Natural killer cell (primary cell): ENCODE measurements around the gene USP14. TPM values are rescaled to one million over a fixed set of nuclear protein-coding genes. Genes with fewer than 3 reads are reported as not detected.
A peak's percentile ranks its signal among the peaks of the same experiment; 100 is the strongest.
"Not testable (repeated sequence)": the region's sequence is repeated elsewhere in the genome, so short reads cannot be mapped to it uniquely, and the experiment has no call there.

ENCODE experiments used
- ATAC-seq, 3 donors: fragments of 150-1000 bp in 2 of 3; fragments of 200-7000 bp in 1 of 3; cut with Tn5 transposase; 1 replicate in 1 of 3; 2 replicates in 2 of 3; pipeline ENCODE4 v1.10.0; 2021; ENCODE audit warnings: mild to moderate bottlenecking in 2 of 3, moderate library complexity in 2 of 3
- DNase-seq, 2 donors: peaks; one replicate each; pipeline versions ENCODE4 v3.0.0 to v3.0.0-alpha.2; 2013 to 2021; ENCODE audit warnings: mixed read lengths in 1 of 2
- H3K27ac ChIP-seq: one replicate; pipeline ENCODE4 v1.5.1; 2013; ENCODE audit warnings: mild to moderate bottlenecking, low read length
- H3K27me3 ChIP-seq: one replicate; pipeline ENCODE4 v1.6.1; 2013; ENCODE audit warnings: low read length; ENCODE audit not compliant: control insufficient read depth, insufficient read depth
- H3K36me3 ChIP-seq: one replicate; pipeline ENCODE4 v1.6.1; 2013; ENCODE audit warnings: low read length; ENCODE audit not compliant: control insufficient read depth, insufficient read depth
- H3K4me1 ChIP-seq: one replicate; pipeline ENCODE4 v1.6.1; 2013; ENCODE audit warnings: low read length; ENCODE audit not compliant: control insufficient read depth, insufficient read depth
- H3K4me3 ChIP-seq: one replicate; pipeline ENCODE4 v1.5.1; 2013; ENCODE audit warnings: low read length
- H3K9me3 ChIP-seq: one replicate; pipeline ENCODE4 v1.6.1; 2013; ENCODE audit warnings: low read length; ENCODE audit not compliant: control insufficient read depth, insufficient read depth
- H3K27ac Mint-ChIP-seq, 2 donors: one replicate each; pipeline ENCODE4 v1.8.0; 2022; ENCODE audit warnings: mild to moderate bottlenecking in 2 of 2, mixed read lengths in 2 of 2, moderate library complexity in 1 of 2
- H3K27me3 Mint-ChIP-seq, 2 donors: one replicate each; pipeline ENCODE4 v1.8.0; 2022; ENCODE audit warnings: low read depth in 2 of 2, mixed read lengths in 2 of 2
- H3K36me3 Mint-ChIP-seq: one replicate; pipeline ENCODE4 v1.8.0; 2022; ENCODE audit warnings: mixed read lengths
- H3K4me1 Mint-ChIP-seq, 2 donors: one replicate each; pipeline ENCODE4 v1.8.0; 2022; ENCODE audit warnings: mixed read lengths in 2 of 2
- H3K4me3 Mint-ChIP-seq: one replicate; pipeline ENCODE4 v1.8.0; 2022; ENCODE audit warnings: mild to moderate bottlenecking, moderate library complexity, mixed read lengths
- H3K9me3 Mint-ChIP-seq, 2 donors: one replicate each; pipeline ENCODE4 v1.8.0; 2022; ENCODE audit warnings: mixed read lengths in 2 of 2
- WGBS: methylation state at CpG from one replicate; pipeline ENCODE4 v1.1.7; 2013; ENCODE audit warnings: missing lambda C conversion rate; ENCODE audit not compliant: insufficient coverage; 5-methylcytosine and 5-hydroxymethylcytosine counted together
- intact Hi-C: fragments of 100-400 bp; cut with micrococcal nuclease; formaldehyde crosslinking; loops from one replicate; pipeline ENCODE4 v1.14.2; 2022
- total RNA-seq, 4 donors: library from RNA; stranded (reverse); fragments of 120-200 nt in 1 of 4; gene quantifications; one replicate each; pipeline versions ENCODE4 v1.2.3 to v1.2.4, GENCODE V29; 2013 to 2022
- TF ChIP-seq, protein P1 (sequence below): fragments of 200-600 bp; IDR thresholded peaks from one replicate; pipeline ENCODE4 v1.8.0; 2022; ENCODE audit warnings: antibody characterized with exemption

USP14 gene
- total RNA-seq, 3 donors from 2014 or later (not counting 1 experiment from before 2014, with no cell fraction given), result 48.4 to 56.8 (median 50.8) TPM

DNA sequence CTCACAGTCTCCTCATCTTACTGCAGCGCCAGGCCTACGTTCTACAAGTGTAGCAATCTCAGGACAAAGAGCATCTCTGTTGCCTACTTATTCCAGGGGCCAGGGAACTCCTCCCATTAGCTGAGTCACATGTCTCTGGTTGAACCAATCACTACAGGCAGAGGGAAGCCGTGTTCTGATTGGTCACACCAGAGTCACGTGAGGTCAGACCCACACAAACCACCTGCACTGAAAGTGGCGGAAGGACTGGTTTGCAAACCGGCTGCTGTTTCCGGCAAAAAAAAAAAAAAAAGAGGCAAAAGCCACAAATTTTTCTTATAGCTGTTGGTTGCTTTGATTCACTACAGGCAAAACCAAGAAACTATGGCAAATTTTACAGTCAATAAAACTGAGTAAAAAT lies 21.9 kb upstream of the USP14 start:
- H3K36me3 Mint-ChIP-seq, result no peaks in the 10 kb centered on the region
- TF ChIP-seq, protein P1, sequence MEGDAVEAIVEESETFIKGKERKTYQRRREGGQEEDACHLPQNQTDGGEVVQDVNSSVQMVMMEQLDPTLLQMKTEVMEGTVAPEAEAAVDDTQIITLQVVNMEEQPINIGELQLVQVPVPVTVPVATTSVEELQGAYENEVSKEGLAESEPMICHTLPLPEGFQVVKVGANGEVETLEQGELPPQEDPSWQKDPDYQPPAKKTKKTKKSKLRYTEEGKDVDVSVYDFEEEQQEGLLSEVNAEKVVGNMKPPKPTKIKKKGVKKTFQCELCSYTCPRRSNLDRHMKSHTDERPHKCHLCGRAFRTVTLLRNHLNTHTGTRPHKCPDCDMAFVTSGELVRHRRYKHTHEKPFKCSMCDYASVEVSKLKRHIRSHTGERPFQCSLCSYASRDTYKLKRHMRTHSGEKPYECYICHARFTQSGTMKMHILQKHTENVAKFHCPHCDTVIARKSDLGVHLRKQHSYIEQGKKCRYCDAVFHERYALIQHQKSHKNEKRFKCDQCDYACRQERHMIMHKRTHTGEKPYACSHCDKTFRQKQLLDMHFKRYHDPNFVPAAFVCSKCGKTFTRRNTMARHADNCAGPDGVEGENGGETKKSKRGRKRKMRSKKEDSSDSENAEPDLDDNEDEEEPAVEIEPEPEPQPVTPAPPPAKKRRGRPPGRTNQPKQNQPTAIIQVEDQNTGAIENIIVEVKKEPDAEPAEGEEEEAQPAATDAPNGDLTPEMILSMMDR, result no peak
- peaks cover 0 to 2% of the 10 kb centered on the region in 2 donors for H3K27me3 Mint-ChIP-seq
- no peaks in the 10 kb centered on the region for H3K4me1 Mint-ChIP-seq
- H3K4me1 ChIP-seq, result no peaks in the 10 kb centered on the region
- H3K36me3 ChIP-seq, result no peaks in the 10 kb centered on the region
- no peak overlapping the region for H3K4me3 ChIP-seq
- no peaks in the 10 kb centered on the region for H3K9me3 Mint-ChIP-seq
- peak overlapping the region in 1 of 2 donors; percentile 41 for H3K27ac Mint-ChIP-seq
- DNase-seq (peak in 1 of 2 donors; percentile 67), ATAC-seq (peak in 2 of 3 donors; percentile 69 to 74)
- intact Hi-C loops, result no loop called here
- H3K27ac ChIP-seq, result no peak overlapping the region
- no peak overlapping the region for H3K4me3 Mint-ChIP-seq
- no peaks in the 10 kb centered on the region for H3K27me3 ChIP-seq
- H3K9me3 ChIP-seq, result no peaks in the 10 kb centered on the region
- 67% methylated on average over 7 of the region's 7 CpGs for WGBS

DNA sequence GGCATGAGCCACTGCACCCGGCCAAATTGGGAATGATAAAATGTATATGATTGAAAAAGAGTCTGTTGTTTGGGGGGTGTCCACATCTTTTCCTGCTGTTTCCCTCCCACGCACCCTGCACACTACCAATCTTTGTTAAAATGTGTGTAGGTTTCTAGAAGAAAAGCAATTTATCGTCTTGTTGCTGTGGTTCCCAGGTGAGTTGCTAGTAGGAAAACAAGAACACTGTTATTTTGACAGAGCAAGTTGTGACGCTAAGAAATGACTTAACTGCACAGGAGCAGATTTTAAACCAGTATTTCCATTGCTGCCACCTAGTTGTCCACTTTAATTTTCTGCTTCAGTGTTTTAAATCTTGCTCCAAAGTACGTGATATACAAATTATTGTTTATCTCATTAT lies 21.0 kb upstream of the USP14 start:
- 84% methylated on average over 3 of the region's 5 CpGs for WGBS

DNA sequence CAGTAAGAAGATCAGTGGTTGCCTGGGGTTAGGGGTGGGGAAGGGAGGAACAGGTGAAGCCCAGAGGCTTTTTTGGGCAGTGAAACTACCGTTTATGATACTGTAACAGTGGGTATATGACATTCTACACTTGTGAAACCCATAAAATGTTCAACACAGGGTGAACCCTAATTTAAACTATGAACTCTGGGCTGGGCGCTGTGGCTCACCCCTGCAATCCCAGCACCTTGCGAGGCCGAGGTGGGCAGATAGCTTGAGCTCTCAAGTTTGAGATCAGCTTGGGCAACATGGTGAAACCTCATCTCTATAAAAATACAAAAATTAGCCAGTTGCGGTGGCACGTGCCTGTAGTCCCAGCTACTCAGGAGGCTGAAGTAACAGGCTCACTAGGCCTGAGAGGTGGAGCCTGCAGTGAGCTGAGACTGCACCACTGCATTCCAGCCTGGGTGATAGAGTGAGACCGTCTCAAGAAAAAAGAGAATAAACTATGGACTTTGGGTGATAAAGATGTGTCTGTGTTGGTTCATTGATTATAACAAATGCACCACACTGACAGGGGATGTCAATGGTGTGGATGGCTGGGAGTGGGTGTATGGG lies 17.6 kb upstream of the USP14 start:
- intact Hi-C loops, result no loop called here
- Mint-ChIP-seq H3K9me3 (no peaks in the 10 kb centered on the region), H3K36me3 (no peaks in the 10 kb centered on the region), H3K4me1 (no peaks in the 10 kb centered on the region), H3K27me3 (peaks cover 0 to 5% of the 10 kb centered on the region in 2 donors), H3K4me3 (no peak overlapping the region), H3K27ac (no peak overlapping the region)
- Histone ChIP-seq H3K27ac (no peak overlapping the region), H3K27me3 (no peaks in the 10 kb centered on the region), H3K4me3 (no peak overlapping the region), H3K9me3 (no peaks in the 10 kb centered on the region), H3K4me1 (no peaks in the 10 kb centered on the region), H3K36me3 (no peaks in the 10 kb centered on the region)
- no peak for ATAC-seq
- no peak for DNase-seq
- TF ChIP-seq, protein P1, result no peak
- WGBS, result 90% methylated on average over 7 of the region's 7 CpGs

More for the DNA sequence above, 21.0 kb upstream of the USP14 start:
- intact Hi-C loops, result no loop called here
- Histone ChIP-seq H3K27ac (no peak overlapping the region), H3K27me3 (no peaks in the 10 kb centered on the region), H3K9me3 (no peaks in the 10 kb centered on the region), H3K36me3 (no peaks in the 10 kb centered on the region), H3K4me1 (no peaks in the 10 kb centered on the region), H3K4me3 (no peak overlapping the region)
- ATAC-seq, result no peak
- Mint-ChIP-seq H3K9me3 (no peaks in the 10 kb centered on the region), H3K4me1 (no peaks in the 10 kb centered on the region), H3K27ac (no peak overlapping the region), H3K4me3 (no peak overlapping the region), H3K36me3 (no peaks in the 10 kb centered on the region), H3K27me3 (peaks cover 0 to 2% of the 10 kb centered on the region in 2 donors)
- TF ChIP-seq, protein P1, result no peak
- DNase-seq, result no peak

DNA sequence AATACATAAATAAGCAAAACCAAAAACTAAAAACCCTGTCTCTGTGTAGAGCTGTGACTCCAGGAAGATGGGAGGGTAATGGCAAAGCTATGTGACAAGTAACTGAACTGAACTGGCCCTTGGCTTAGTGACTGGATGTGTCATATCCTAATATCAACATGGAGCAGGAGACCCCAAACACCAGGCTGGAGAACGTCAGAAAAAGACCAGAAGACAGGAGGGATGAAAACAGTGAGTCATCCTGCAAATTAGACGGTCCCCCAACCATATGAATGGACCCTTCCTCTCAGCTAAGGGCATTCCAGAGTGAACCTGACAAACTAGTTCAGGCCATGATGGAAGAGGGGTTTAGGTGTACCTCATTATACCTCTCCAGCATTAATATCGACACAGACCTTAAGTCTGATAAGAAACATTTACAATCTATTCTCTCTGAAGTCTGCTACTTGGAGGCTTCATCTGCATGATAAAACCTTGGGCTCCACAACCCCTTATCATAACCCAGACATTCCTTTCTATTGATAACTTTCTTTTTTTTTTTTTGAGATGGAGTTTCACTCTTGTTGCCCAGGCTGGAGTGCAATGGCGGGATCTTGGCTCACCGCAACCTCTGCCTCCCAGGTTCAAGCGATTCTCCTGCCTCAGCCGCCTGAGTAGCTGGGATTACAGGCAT lies 15.6 kb upstream of the USP14 start:
- H3K4me3 ChIP-seq, H3K4me1 Mint-ChIP-seq, H3K4me3 Mint-ChIP-seq, H3K27ac ChIP-seq, H3K27me3 Mint-ChIP-seq, H3K36me3 ChIP-seq, H3K9me3 ChIP-seq, intact Hi-C loops, H3K27ac Mint-ChIP-seq, H3K9me3 Mint-ChIP-seq, H3K27me3 ChIP-seq, ATAC-seq, DNase-seq, H3K36me3 Mint-ChIP-seq, H3K4me1 ChIP-seq: not testable (repeated sequence)
- 90% methylated on average over 7 of the region's 7 CpGs for WGBS
